ENCODE measurements around the gene IFI27L1. TPM values are rescaled to one million over a fixed set of nuclear protein-coding genes. Genes with fewer than 3 reads are reported as not detected.
A peak's percentile ranks its signal among the peaks of the same experiment; 100 is the strongest.

Gene IFI27L1
- total RNA-seq, 1 donor from 2014 or later = 36.8 TPM

- Mint-ChIP-seq H3K27ac (no peak overlapping the region), H3K4me1 (ENCODE audit: unreplicated experiment) (no peaks in the 10 kb centered on the region), H3K36me3 (no peaks in the 10 kb centered on the region), H3K9me3 (no peaks in the 10 kb centered on the region), H3K27me3 (peaks cover 16% of the 10 kb centered on the region), H3K4me3 (no peak overlapping the region)
- DNase-seq (ENCODE audit: extremely low spot score, unreplicated experiment) = no peak
- no peak for TF ChIP-seq CTCF (conservative IDR thresholded peaks at IDR 0.05)
Observed at GRCh38 chr14:94138251-94138650, 57.1 kb downstream of the IFI27L1 start.

GRCh38 chr14:94139006-94139405, 57.9 kb downstream of the IFI27L1 start:
- Mint-ChIP-seq H3K4me1 (ENCODE audit: unreplicated experiment) (no peaks in the 10 kb centered on the region), H3K36me3 (no peaks in the 10 kb centered on the region), H3K4me3 (no peak overlapping the region), H3K27ac (no peak overlapping the region), H3K9me3 (no peaks in the 10 kb centered on the region), H3K27me3 (peaks cover 16% of the 10 kb centered on the region)
- DNase-seq (ENCODE audit: extremely low spot score, unreplicated experiment) = no peak
- no peak for TF ChIP-seq CTCF (conservative IDR thresholded peaks at IDR 0.05)

- no peak for TF ChIP-seq CTCF (conservative IDR thresholded peaks at IDR 0.05)
- DNase-seq (ENCODE audit: extremely low spot score, unreplicated experiment) = no peak
- Mint-ChIP-seq H3K27ac (no peak overlapping the region), H3K36me3 (no peaks in the 10 kb centered on the region), H3K4me1 (ENCODE audit: unreplicated experiment) (no peaks in the 10 kb centered on the region), H3K4me3 (no peak overlapping the region), H3K9me3 (no peaks in the 10 kb centered on the region), H3K27me3 (peaks cover 16% of the 10 kb centered on the region)
Observed at GRCh38 chr14:94139421-94139820, 58.3 kb downstream of the IFI27L1 start.

- TF ChIP-seq CTCF (conservative IDR thresholded peaks at IDR 0.05) = no peak
- Mint-ChIP-seq H3K27ac (no peak overlapping the region), H3K4me3 (no peak overlapping the region), H3K4me1 (ENCODE audit: unreplicated experiment) (no peaks in the 10 kb centered on the region), H3K27me3 (peaks cover 3% of the 10 kb centered on the region), H3K9me3 (no peaks in the 10 kb centered on the region), H3K36me3 (no peaks in the 10 kb centered on the region)
- no peak for DNase-seq (ENCODE audit: extremely low spot score, unreplicated experiment)
Observed at GRCh38 chr14:94142247-94142646, 61.1 kb downstream of the IFI27L1 start.

- H3K36me3 Mint-ChIP-seq = no peaks in the 10 kb centered on the region
- no peak overlapping the region for H3K27ac Mint-ChIP-seq
- no peak overlapping the region for H3K4me3 Mint-ChIP-seq
- peaks cover 7% of the 10 kb centered on the region for H3K27me3 Mint-ChIP-seq
- DNase-seq (ENCODE audit: extremely low spot score, unreplicated experiment) = no peak
- TF ChIP-seq CTCF (conservative IDR thresholded peaks at IDR 0.05) = no peak
- H3K4me1 Mint-ChIP-seq (ENCODE audit: unreplicated experiment) = no peaks in the 10 kb centered on the region
- no peaks in the 10 kb centered on the region for H3K9me3 Mint-ChIP-seq
Observed at GRCh38 chr14:94142836-94143235, 61.7 kb downstream of the IFI27L1 start.

GRCh38 chr14:94143239-94143638, 62.1 kb downstream of the IFI27L1 start:
- H3K36me3 Mint-ChIP-seq = no peaks in the 10 kb centered on the region
- DNase-seq (ENCODE audit: extremely low spot score, unreplicated experiment) = no peak

More at GRCh38 chr14:94143239-94143638, 62.1 kb downstream of the IFI27L1 start:
- H3K9me3 Mint-ChIP-seq = no peaks in the 10 kb centered on the region
- TF ChIP-seq CTCF (conservative IDR thresholded peaks at IDR 0.05) = peak; percentile 61
- H3K27ac Mint-ChIP-seq = no peak overlapping the region
- peaks cover 11% of the 10 kb centered on the region for H3K27me3 Mint-ChIP-seq
- no peak overlapping the region for H3K4me3 Mint-ChIP-seq
- no peaks in the 10 kb centered on the region for H3K4me1 Mint-ChIP-seq (ENCODE audit: unreplicated experiment)

Data from type B pancreatic cell (in vitro differentiated cells).